MM.1S (cell line): ENCODE data around the gene DSCAM.

Experiments used
- DNase-seq: peaks from one replicate; pipeline ENCODE4 v3.0.0-alpha.2; 2015
- H2AFZ ChIP-seq: fragments of 300-600 bp; sonication (generic); 2 replicates; pipeline ENCODE4 v1.6.0; 2016; ENCODE audit warnings: antibody characterized with exemption, low read length
- H3F3A ChIP-seq: fragments of 300-600 bp; sonication (generic); 2 replicates; pipeline ENCODE4 v1.6.1; 2016; ENCODE audit warnings: mild to moderate bottlenecking, antibody characterized with exemption, low read length, moderate library complexity, mixed read lengths; ENCODE audit not compliant: insufficient read depth
- H3K27ac ChIP-seq: fragments of 300-600 bp; sonication (generic); 2 replicates; pipeline ENCODE4 v1.5.1; 2016; ENCODE audit warnings: mild to moderate bottlenecking, low read length
- H3K27me3 ChIP-seq: fragments of 300-600 bp; sonication (generic); replicated peaks from 2 replicates; pipeline ENCODE4 v1.6.0; 2016; ENCODE audit warnings: low read length; ENCODE audit not compliant: insufficient read depth
- H3K36me3 ChIP-seq: fragments of 300-600 bp; sonication (generic); replicated peaks from 2 replicates; pipeline ENCODE4 v1.6.1; 2016; ENCODE audit warnings: mild to moderate bottlenecking, low read length, mixed read lengths; ENCODE audit not compliant: insufficient read depth
- H3K4me1 ChIP-seq: fragments of 300-600 bp; sonication (generic); 2 replicates; pipeline ENCODE4 v1.6.1; 2016; ENCODE audit warnings: low read length, mixed read lengths
- H3K4me2 ChIP-seq: fragments of 300-600 bp; sonication (generic); 2 replicates; pipeline ENCODE4 v1.6.0; 2016; ENCODE audit warnings: low read depth, low read length
- H3K4me3 ChIP-seq: fragments of 300-600 bp; sonication (generic); 2 replicates; pipeline ENCODE4 v1.5.1; 2016; ENCODE audit warnings: low read length, mixed read lengths
- H3K79me2 ChIP-seq: fragments of 300-600 bp; sonication (generic); 2 replicates; pipeline ENCODE4 v1.6.1; 2016; ENCODE audit warnings: mixed run types, low read length, mixed read lengths
- H3K9ac ChIP-seq: fragments of 300-600 bp; sonication (generic); 2 replicates; pipeline ENCODE4 v1.6.1; 2016; ENCODE audit warnings: low read length, mixed read lengths
- H3K9me2 ChIP-seq: fragments of 300-600 bp; sonication (generic); replicated peaks from 2 replicates; pipeline ENCODE4 v1.6.1; 2016; ENCODE audit warnings: mild to moderate bottlenecking, low read length, mixed read lengths; ENCODE audit not compliant: insufficient read depth
- H3K9me3 ChIP-seq: fragments of 300-600 bp; sonication (generic); replicated peaks from 2 replicates; pipeline ENCODE4 v1.6.1; 2016; ENCODE audit warnings: mild to moderate bottlenecking, low read length, mixed read lengths; ENCODE audit not compliant: insufficient read depth
- H4K20me1 ChIP-seq: fragments of 300-600 bp; sonication (generic); 2 replicates; pipeline ENCODE4 v1.6.1; 2016; ENCODE audit warnings: mild to moderate bottlenecking, low read length, moderate library complexity, mixed read lengths; ENCODE audit not compliant: insufficient read depth
- EZH2 ChIP-seq: fragments of 300-600 bp; sonication (generic); optimal IDR thresholded peaks from 2 replicates; pipeline ENCODE3; 2017; ENCODE audit warnings: low read depth, mild to moderate bottlenecking, antibody characterized with exemption, low read length, mixed read lengths
- EZH2phosphoT487 ChIP-seq: fragments of 300-600 bp; sonication (generic); IDR thresholded peaks from 2 replicates; pipeline ENCODE4 v1.6.1; 2018; ENCODE audit warnings: antibody characterized with exemption, low read length
- TF ChIP-seq, protein P1 (sequence below): fragments of 300-600 bp; sonication (generic); IDR thresholded peaks from 2 replicates; pipeline ENCODE4 v1.5.1; 2016; ENCODE audit warnings: antibody characterized with exemption, low read length, mixed read lengths

Gene DSCAM

DNA sequence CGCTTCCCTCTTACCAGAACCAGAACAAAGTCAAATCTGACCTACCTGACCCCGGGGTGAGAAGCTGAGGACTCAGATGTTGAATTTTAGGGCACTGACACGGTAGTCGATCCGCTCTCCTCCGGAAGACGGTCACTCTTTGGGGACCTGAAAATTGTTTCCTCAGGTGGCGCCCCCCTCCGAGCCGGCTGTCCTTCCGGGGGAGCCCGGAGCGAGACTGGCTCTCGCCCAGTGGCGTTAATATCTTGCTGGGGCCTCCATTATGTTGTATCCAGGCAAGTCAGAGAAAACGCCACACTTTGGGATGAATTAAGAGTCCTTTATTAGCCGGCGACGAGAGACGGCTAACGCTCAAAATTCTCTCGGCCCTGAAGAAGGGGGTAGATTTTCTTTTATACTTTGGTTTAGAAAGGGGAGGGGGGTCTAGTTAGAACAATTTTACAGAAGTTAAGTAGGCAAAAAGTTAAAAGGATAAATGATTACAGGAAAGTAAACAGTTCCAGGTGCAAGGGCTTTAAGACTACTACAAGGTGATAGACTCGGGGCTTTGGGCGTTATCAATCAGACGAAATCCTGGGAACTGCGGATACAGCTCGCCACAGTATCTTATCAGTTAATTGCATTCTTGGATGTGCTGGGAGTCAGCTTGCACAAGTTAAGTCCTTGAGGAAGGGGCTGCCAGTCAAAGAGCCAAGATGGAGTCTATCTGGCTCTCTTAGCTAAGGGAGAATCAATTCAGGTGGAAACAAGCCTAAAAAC is 269.5 kb downstream of the DSCAM start:
- Histone ChIP-seq H3K4me3 (no peak overlapping the region), H3F3A (no peaks in the 10 kb centered on the region), H3K9ac (no peak overlapping the region), H3K4me2 (no peak overlapping the region), H3K27me3 (no peaks in the 10 kb centered on the region), H3K36me3 (no peaks in the 10 kb centered on the region), H3K9me3 (no peaks in the 10 kb centered on the region), H2AFZ (no peak overlapping the region), H4K20me1 (no peaks in the 10 kb centered on the region), H3K27ac (no peak overlapping the region), H3K9me2 (no peaks in the 10 kb centered on the region), H3K4me1 (no peaks in the 10 kb centered on the region), H3K79me2 (no peaks in the 10 kb centered on the region)
- TF ChIP-seq, protein P1, sequence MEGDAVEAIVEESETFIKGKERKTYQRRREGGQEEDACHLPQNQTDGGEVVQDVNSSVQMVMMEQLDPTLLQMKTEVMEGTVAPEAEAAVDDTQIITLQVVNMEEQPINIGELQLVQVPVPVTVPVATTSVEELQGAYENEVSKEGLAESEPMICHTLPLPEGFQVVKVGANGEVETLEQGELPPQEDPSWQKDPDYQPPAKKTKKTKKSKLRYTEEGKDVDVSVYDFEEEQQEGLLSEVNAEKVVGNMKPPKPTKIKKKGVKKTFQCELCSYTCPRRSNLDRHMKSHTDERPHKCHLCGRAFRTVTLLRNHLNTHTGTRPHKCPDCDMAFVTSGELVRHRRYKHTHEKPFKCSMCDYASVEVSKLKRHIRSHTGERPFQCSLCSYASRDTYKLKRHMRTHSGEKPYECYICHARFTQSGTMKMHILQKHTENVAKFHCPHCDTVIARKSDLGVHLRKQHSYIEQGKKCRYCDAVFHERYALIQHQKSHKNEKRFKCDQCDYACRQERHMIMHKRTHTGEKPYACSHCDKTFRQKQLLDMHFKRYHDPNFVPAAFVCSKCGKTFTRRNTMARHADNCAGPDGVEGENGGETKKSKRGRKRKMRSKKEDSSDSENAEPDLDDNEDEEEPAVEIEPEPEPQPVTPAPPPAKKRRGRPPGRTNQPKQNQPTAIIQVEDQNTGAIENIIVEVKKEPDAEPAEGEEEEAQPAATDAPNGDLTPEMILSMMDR: no peak
- no peak for DNase-seq

DNA sequence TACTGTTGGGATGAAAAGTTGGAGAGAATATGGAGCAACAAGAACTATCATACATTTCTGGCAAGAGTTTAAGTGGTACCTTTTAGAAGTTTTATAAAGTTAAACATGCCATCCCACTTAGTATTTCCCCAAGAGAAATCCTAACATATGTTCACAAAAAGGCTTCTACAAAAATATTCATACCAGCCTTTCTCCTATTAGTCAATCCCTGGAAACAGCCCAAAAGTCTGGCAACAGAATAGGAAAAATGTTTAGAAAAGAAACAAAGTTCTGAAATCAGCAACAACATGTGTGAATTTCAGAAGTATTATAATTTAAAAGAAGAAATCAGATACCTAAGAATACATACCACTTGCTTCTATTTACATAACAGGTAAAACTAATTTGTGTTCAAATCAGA is 271.0 kb downstream of the DSCAM start:
- Histone ChIP-seq H2AFZ (no peak overlapping the region), H3K79me2 (no peaks in the 10 kb centered on the region), H3K9me3 (no peaks in the 10 kb centered on the region), H3K9me2 (no peaks in the 10 kb centered on the region), H3K4me3 (no peak overlapping the region), H3K27ac (no peak overlapping the region), H3F3A (no peaks in the 10 kb centered on the region), H3K4me2 (no peak overlapping the region), H3K4me1 (no peaks in the 10 kb centered on the region), H3K27me3 (no peaks in the 10 kb centered on the region), H4K20me1 (no peaks in the 10 kb centered on the region), H3K9ac (no peak overlapping the region), H3K36me3 (no peaks in the 10 kb centered on the region)
- no peak for DNase-seq
- TF ChIP-seq, protein P1: no peak
- no peak for TF ChIP-seq EZH2phosphoT487

DNA sequence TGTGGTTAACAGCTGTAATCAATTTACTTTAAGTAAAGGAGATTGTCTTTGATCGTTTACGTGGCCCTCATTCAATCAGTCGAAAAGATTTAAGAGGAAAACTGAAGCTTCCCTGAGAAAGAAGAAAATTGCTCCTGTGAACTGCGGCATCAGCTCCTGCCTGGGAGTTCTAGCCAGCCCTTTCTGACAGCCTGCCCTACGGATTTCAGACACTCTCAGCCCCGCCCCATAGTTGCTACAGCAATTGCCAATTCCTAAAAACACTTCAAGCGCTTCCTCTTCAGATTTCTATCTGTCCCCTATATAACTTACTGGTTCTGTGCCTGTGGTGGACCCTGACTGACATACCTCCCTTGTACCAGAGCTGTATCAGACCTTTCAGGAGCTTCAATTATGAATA is 277.6 kb downstream of the DSCAM start:
- no peak for TF ChIP-seq EZH2
- TF ChIP-seq, protein P1: no peak
- no peak for TF ChIP-seq EZH2phosphoT487

More for the DNA sequence above, 277.6 kb downstream of the DSCAM start:
- no peaks in the 10 kb centered on the region for H3F3A ChIP-seq
- no peaks in the 10 kb centered on the region for H3K27me3 ChIP-seq
- H3K79me2 ChIP-seq: no peaks in the 10 kb centered on the region
- H3K4me2 ChIP-seq: no peak overlapping the region
- no peak overlapping the region for H2AFZ ChIP-seq
- no peaks in the 10 kb centered on the region for H3K9me2 ChIP-seq
- no peak overlapping the region for H3K4me3 ChIP-seq
- no peaks in the 10 kb centered on the region for H3K36me3 ChIP-seq
- DNase-seq: no peak
- H3K4me1 ChIP-seq: no peaks in the 10 kb centered on the region
- no peak overlapping the region for H3K9ac ChIP-seq
- H3K27ac ChIP-seq: no peak overlapping the region
- no peaks in the 10 kb centered on the region for H3K9me3 ChIP-seq
- H4K20me1 ChIP-seq: no peaks in the 10 kb centered on the region
